ENCODE data around the gene SUSD1.
"Not testable (repeated sequence)": the region's sequence is repeated elsewhere in the genome, so short reads cannot be mapped to it uniquely, and the experiment has no call there.

SUSD1 gene

DNA sequence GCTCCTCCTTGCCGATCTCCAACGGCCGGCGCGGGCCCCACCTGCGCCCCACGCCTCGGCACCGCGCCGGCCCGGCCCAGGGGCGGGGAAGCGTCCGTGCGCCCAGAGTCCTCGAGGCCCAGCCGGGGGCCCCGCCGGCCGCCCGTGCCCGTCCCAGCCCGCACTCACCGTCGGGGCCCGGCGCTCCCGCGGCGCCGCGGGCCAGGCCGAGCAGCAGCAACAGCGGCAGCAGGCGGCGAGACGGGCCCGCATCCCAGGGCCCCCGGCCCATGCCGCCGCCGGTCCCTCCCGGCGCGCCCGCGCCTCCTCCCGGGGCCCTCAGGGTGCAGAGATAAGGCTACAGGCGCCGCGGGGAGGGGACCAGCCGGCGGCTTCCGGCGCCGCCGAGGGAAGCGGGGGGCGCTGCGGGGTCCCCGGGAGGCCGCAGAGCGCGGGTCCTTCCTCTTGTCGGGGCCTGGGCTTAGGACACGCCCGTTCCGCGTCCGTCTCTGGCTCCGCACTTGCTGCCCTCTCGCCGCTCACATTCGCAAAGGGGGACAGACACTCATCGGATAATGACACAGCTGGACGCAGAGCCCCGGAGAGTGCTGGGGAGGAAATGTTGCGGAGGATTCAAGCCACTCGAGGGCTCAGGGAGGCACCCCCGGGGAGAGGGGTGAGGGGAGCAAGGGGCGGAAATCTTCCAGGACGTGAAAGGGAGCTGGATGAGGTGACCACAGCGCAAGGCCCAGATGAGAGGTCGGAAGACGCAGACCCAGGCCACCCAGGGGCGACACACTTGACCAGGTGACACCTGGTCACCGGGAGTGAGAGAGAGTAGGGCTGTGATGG lies at the start of gene SUSD1:
SUSD1 (minus strand) TSS at position 333 of the 831 bp plus-strand sequence; CDS start at position 271, 62 bp downstream.
- H3K9me3 Mint-ChIP-seq = no peaks in the 10 kb centered on the region
- peak within 1 kb of the TSS; percentile 85 to 90 for H3K4me3 Mint-ChIP-seq
- H3K27me3 Mint-ChIP-seq = no peaks in the 10 kb centered on the region
- H3K27ac Mint-ChIP-seq = peak within 1 kb of the TSS; percentile 92
- ATAC-seq (replicated peaks) (peak; percentile 66 to 69), DNase-seq (peak; percentile 23)
- peaks cover 3 to 13% of the 10 kb centered on the region in 2 donors for H3K36me3 Mint-ChIP-seq
- H3K4me1 Mint-ChIP-seq = peaks cover 29 to 30% of the 10 kb centered on the region in 2 donors

DNA sequence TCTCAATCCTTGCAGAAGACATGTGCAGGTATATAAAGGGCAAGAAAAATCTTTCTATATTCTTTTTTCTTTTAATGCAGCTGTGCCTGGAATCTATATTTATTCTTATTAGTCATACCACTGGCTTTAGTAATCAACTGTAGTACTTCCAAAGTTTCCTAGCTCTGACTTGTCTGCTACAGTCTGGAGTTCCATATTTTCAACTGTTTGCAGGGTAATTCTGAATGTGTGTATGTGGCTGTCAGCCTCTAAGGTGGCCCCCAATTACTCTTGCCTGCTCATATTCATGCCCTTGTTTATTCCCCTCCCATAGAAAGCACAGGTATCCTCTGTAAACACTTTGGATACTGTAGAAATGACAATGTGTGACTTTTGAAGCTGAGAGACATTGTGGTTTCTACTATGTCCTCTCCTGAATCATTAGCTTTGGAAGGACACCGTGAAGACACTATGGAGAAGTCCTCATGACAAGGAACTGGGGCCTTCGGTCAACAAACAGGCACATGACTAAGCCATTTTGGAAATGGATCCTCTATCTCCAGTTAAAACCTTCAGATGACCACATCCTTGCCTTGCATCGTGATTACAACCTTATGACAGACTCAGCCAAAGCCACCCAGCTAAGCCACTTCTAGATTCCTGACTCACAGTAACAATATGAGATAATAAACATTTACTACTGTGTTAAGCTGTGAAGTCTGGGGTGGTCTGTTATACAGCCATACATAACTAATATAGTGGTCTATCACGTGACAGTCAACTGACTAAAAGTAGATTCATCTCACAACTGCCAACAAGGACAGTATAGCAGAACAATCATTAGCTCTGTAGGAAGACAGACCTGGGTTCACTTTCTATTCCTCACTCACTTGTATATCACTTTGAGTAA lies 49.5 kb upstream of the SUSD1 start:
- ATAC-seq (replicated peaks) (peak; percentile 50), DNase-seq (no peak)
- H3K4me1 Mint-ChIP-seq = peaks cover 4 to 6% of the 10 kb centered on the region in 2 donors
- H3K9me3 Mint-ChIP-seq = no peaks in the 10 kb centered on the region
- H3K27me3 Mint-ChIP-seq = no peaks in the 10 kb centered on the region
- H3K36me3 Mint-ChIP-seq = peaks cover 33 to 47% of the 10 kb centered on the region in 2 donors
- no peak overlapping the region for H3K27ac Mint-ChIP-seq
- no peak overlapping the region for H3K4me3 Mint-ChIP-seq

DNA sequence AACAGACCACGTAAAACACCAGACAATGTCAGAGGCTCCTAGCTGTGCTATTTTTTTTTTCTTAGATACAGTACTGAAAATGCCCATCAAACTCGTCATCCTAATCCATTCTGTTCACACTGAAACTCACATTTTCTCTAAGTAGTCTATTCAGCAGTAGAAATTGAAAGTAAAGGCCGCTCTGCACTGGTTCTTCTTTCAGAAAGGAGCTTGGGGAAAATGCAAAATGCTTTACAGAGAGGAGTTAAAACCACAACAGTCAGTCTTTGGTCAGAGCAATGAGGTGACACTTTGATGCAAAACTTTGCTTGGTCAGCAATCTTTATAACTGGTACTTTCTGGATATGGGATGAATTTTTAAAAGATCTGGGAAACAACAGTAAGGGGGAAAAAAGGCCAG lies 43.8 kb upstream of the SUSD1 start:
- no peaks in the 10 kb centered on the region for H3K27me3 Mint-ChIP-seq
- peak overlapping the region; percentile 59 for H3K27ac Mint-ChIP-seq
- peak; percentile 62 to 98 for ATAC-seq (replicated peaks)
- H3K4me1 Mint-ChIP-seq = peaks cover 6 to 9% of the 10 kb centered on the region in 2 donors
- H3K36me3 Mint-ChIP-seq = peaks cover 30 to 46% of the 10 kb centered on the region in 2 donors
- H3K9me3 Mint-ChIP-seq = no peaks in the 10 kb centered on the region
- no peak overlapping the region for H3K4me3 Mint-ChIP-seq
- peak; percentile 4 for DNase-seq

DNA sequence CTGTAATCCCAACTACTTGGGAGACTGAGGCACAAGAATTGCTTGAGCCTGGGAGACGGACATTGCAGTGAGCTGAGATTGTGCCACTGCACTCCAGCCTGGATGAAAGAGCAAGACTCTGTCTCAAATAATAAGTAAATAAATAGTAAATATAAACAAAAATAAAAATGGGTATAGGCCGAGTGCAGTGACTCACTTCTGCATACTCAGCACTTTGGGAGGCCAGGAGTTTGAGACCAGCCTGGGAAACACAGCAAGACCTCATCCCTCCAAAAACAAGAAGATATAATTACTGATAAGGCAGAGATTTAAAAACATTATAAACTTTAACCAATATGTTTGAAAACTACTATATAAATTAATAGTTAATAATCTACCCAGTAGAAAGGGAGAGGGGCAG lies 37.8 kb upstream of the SUSD1 start:
- Mint-ChIP-seq H3K27ac (no peak overlapping the region), H3K36me3 (peaks cover 59 to 68% of the 10 kb centered on the region in 2 donors), H3K4me1 (peaks cover 0 to 2% of the 10 kb centered on the region in 2 donors), H3K9me3 (peaks cover 7 to 9% of the 10 kb centered on the region in 2 donors), H3K4me3 (no peak overlapping the region), H3K27me3 (no peaks in the 10 kb centered on the region)
- ATAC-seq (replicated peaks) = no peak
- no peak for DNase-seq

DNA sequence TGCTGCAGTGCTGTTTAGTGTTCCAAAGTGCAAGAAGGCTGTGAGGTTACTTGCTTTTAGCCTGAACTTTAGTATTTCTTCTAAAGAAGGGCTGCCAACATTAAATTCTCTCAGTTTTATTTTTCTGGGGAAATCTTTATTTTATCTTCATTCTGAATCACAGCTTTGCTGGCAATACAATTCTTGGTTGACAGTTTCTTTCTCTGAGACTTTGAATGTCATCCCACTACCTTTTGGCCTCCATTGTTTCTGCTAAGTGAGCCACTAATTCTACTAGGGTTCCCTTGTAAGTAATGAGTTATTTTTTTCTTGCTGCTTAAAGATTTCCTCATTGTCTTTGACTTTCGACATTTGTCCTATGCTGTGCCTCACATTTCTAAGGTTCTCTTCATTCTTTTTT lies 32.4 kb upstream of the SUSD1 start:
- H3K9me3 Mint-ChIP-seq = peaks cover 12 to 17% of the 10 kb centered on the region in 2 donors
- no peak overlapping the region for H3K4me3 Mint-ChIP-seq
- no peak for DNase-seq
- no peak for ATAC-seq (replicated peaks)
- H3K27me3 Mint-ChIP-seq = no peaks in the 10 kb centered on the region
- H3K4me1 Mint-ChIP-seq = no peaks in the 10 kb centered on the region
- H3K36me3 Mint-ChIP-seq = peaks cover 69 to 83% of the 10 kb centered on the region in 2 donors
- no peak overlapping the region for H3K27ac Mint-ChIP-seq

DNA sequence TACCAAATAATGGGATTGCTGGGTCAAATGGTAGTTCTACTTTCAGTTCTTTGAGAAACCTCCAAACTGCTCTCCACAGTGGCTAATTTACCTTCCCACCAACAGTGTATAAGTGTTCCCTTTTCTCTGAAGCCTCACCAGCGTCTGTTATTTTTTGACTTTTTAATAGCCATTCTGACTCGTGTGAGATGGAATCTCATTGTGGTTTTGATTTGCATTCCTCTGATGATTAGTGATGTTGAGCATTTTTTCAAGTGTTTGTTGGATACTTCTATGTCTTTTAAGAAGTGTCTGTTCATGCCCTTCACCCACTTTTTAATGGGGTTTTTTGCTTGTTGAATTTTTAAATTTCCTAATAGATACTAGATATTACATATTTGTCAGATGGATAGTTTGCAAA lies 28.4 kb upstream of the SUSD1 start:
- no peak overlapping the region for H3K27ac Mint-ChIP-seq
- H3K27me3 Mint-ChIP-seq = no peaks in the 10 kb centered on the region
- no peaks in the 10 kb centered on the region for H3K4me1 Mint-ChIP-seq
- ATAC-seq (replicated peaks) (no peak), DNase-seq (no peak)
- H3K4me3 Mint-ChIP-seq = no peak overlapping the region
- H3K36me3 Mint-ChIP-seq = peaks cover 37 to 57% of the 10 kb centered on the region in 2 donors
- peaks cover 14 to 17% of the 10 kb centered on the region in 2 donors for H3K9me3 Mint-ChIP-seq

DNA sequence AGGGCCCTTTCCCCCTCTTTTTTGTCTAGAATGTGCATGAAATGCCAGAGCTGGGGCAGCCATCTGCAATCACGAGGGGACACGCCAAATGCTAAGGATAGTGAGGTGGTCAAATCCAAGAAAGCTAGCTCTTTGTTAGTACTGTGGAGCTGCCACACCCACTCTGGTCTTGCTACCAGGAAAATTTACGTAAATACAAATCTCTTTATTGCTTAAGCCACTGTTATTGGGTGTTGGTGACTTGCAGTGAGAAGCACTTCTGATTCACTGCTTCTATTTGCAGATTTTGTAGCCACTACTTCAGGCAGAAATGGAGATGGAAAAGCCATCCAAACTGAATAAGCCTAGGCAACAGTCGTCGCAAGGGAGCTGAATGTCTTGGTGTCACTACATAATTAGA lies 25.6 kb upstream of the SUSD1 start:
- Mint-ChIP-seq H3K4me3 (no peak overlapping the region), H3K27ac (no peak overlapping the region), H3K4me1 (no peaks in the 10 kb centered on the region), H3K36me3 (peaks cover 21 to 31% of the 10 kb centered on the region in 2 donors), H3K9me3 (peaks cover 3 to 6% of the 10 kb centered on the region in 2 donors), H3K27me3 (no peaks in the 10 kb centered on the region)
- DNase-seq = no peak
- no peak for ATAC-seq (replicated peaks)

DNA sequence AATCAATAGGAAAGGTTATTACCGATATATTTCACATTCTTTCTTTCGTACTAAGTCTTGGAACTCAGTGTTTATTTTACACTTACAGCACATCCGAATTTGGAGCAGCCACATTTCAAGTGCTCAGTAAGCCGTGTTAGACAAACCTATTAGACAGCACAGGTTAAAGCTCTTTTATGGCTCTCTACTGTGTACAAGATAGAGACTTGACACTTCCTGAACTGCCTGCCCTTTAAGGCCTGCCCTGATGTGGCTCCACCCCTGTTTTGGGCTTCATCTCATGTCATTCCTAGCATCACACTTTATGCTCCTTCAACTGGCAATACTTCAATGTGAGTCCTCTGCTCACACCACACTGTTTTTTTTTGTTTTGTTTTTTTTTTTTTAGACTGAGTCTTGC lies 23.5 kb upstream of the SUSD1 start:
- Mint-ChIP-seq H3K27ac (no peak overlapping the region), H3K27me3 (no peaks in the 10 kb centered on the region)

DNA sequence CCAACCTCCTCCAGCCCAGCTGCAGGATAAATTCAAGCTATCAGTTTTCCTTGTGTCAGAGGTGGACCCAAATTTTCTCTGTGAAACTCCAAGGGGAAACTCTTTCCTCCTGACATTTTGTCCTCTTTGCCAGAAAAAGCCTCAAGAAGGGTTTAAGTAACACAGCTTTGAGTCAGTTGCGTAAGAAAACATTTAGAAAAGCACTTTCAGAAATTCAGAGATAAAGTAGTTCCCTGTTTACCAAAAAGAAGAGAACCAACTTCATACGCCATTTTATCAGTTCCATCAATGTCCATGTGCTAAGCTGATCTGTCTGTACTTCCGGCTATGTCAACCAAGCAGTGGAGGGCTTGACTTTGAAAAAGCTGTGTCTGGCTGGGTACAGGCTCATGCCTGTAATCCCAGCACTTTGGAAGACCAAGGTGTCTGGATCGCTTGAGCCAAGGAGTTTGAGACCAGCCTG lies 19.9 kb upstream of the SUSD1 start:
- Mint-ChIP-seq H3K4me3 (no peak overlapping the region), H3K27ac (peak overlapping the region; percentile 37), H3K27me3 (no peaks in the 10 kb centered on the region), H3K9me3 (peaks cover 0 to 5% of the 10 kb centered on the region in 2 donors), H3K4me1 (peaks cover 10 to 25% of the 10 kb centered on the region in 2 donors), H3K36me3 (peaks cover 9 to 13% of the 10 kb centered on the region in 2 donors)
- DNase-seq (no peak), ATAC-seq (replicated peaks) (no peak)

More for the DNA sequence above, 23.5 kb upstream of the SUSD1 start:
- H3K36me3 Mint-ChIP-seq = peaks cover 10 to 18% of the 10 kb centered on the region in 2 donors
- ATAC-seq (replicated peaks) (no peak), DNase-seq (no peak)
- H3K4me3 Mint-ChIP-seq = no peak overlapping the region
- peaks cover 5 to 15% of the 10 kb centered on the region in 2 donors for H3K4me1 Mint-ChIP-seq
- H3K9me3 Mint-ChIP-seq = peaks cover 3 to 5% of the 10 kb centered on the region in 2 donors

DNA sequence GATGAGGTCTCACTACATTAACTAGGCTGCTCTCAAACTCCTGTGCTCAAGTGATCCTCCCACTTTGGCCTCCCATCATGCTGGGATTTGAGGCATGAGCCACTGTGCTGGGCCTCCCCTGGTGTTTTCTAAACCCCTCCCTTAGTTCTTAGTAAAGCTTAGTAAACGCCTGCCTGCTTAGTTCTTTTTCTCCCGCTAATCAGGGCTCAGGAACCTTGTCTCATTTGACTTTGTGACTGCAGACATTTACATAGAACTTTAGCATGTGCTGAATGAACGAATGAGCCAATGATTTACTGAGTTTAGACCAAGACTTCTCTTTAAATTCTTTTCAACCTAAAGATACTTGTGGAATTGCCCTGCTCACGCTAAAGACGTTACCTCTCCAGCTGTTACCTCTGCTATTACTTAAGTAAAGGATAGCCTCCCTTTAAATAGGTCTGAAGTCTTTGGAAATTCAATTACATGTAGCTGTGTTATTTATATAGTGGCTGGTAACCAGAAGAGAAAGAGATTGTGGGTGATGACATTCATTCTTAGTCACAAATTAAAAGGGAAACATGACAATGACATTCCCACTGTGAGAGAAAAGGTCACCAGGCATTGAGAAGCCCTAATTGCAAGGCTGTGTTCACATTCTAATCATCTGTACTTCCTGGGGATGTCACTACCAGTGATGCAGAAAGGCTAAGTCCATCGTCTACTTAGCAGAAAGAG lies 18.6 kb upstream of the SUSD1 start:
- DNase-seq (no peak), ATAC-seq (replicated peaks) (peak; percentile 92 to 94)
- Mint-ChIP-seq H3K9me3 (peaks cover 0 to 5% of the 10 kb centered on the region in 2 donors), H3K4me1 (peaks cover 10 to 25% of the 10 kb centered on the region in 2 donors), H3K27ac (peak overlapping the region; percentile 59), H3K4me3 (peak overlapping the region in 1 of 2 donors; percentile 16), H3K36me3 (peaks cover 6 to 7% of the 10 kb centered on the region in 2 donors), H3K27me3 (no peaks in the 10 kb centered on the region)

DNA sequence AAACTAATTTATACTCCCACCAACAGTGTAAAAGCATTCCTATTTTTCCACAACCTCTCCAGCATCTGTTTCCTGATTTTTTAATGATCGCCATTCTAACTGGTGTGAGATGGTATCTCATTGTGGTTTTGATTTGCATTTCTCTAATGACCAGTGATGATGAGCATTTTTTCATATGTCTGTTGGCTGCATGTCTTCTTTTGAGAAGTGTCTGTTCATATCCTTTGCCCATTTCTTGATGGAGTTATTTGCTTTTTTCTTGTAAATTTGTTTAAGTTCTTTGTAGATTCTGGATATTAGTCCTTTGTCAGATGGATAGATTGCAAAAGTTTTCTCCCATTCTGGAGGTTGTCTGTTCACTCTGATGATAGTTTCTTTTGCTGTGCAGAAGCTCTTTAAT lies 15.2 kb upstream of the SUSD1 start:
- not testable (repeated sequence) for H3K27ac Mint-ChIP-seq; ATAC-seq (replicated peaks); DNase-seq; H3K27me3 Mint-ChIP-seq; H3K9me3 Mint-ChIP-seq; H3K4me3 Mint-ChIP-seq; H3K36me3 Mint-ChIP-seq
- H3K4me1 Mint-ChIP-seq = peaks cover 13 to 24% of the 10 kb centered on the region in 2 donors

DNA sequence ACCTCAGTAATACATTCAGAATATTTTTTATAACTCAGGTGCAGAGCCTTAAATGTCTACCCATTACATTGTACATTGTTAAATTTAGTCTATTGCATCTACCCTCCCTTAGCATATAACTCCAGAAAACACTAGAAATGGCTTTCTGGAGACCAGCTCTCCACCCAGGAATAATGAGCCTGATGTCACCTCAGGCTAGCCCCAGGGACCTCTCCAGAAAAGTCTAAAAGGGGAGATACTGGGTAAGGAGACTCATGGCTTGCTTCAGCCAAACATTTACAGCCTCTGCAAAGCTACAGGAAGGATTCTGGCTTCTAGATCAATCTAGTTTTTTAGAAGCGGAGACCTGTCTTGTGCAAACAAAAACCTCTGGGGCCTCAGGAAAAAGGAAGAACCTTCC lies 13.8 kb upstream of the SUSD1 start:
- no peak overlapping the region for H3K4me3 Mint-ChIP-seq
- ATAC-seq (replicated peaks) (no peak), DNase-seq (no peak)
- H3K27ac Mint-ChIP-seq = no peak overlapping the region
- peaks cover 0 to 5% of the 10 kb centered on the region in 2 donors for H3K9me3 Mint-ChIP-seq
- peaks cover 9 to 10% of the 10 kb centered on the region in 2 donors for H3K36me3 Mint-ChIP-seq
- no peaks in the 10 kb centered on the region for H3K27me3 Mint-ChIP-seq
- H3K4me1 Mint-ChIP-seq = peaks cover 9 to 16% of the 10 kb centered on the region in 2 donors

DNA sequence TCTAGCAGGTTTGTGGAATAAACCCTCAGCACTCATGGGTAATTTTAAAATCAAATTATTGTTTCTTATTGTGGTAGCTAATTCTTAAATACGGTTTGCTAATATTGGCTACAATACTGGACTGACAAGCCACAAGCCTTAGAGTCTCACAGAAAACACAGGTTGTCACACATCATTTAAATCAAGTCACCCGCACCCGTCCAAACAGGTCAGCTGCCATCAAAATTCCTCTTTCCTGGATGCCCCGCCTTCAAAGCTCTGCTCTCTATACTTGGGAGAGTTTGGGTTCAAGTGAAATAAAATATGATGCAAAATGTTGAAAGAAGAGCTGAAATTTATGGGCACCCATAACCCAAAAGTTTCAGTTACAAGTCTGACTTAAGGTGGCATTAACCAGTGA lies 12.3 kb upstream of the SUSD1 start:
- no peaks in the 10 kb centered on the region for H3K27me3 Mint-ChIP-seq
- peaks cover 4 to 8% of the 10 kb centered on the region in 2 donors for H3K9me3 Mint-ChIP-seq
- ATAC-seq (replicated peaks) = no peak
- H3K4me1 Mint-ChIP-seq = peaks cover 3 to 4% of the 10 kb centered on the region in 2 donors
- no peak overlapping the region for H3K4me3 Mint-ChIP-seq
- DNase-seq = no peak
- H3K36me3 Mint-ChIP-seq = peaks cover 12 to 16% of the 10 kb centered on the region in 2 donors
- no peak overlapping the region for H3K27ac Mint-ChIP-seq

DNA sequence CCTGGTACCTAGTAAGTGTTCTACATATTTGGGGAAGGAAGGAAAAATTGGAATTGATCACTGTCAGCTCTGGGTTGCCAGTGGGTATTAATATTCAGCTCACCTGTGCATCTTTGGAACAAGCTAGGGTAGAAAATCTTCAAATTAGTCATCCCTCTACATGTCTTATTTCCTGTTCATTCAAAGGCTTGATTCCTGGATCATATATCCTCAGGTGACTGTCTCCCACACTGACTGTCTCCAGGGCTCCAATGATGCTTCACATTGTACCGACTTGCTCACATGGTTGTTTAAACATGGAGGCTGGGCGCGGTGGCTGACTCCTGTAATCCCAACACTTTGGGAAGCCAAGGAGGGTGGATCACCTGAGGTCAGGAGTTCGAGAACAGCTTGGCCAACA lies 11.6 kb upstream of the SUSD1 start:
- ATAC-seq (replicated peaks) (no peak), DNase-seq (no peak)
- Mint-ChIP-seq H3K4me1 (peaks cover 3 to 4% of the 10 kb centered on the region in 2 donors), H3K4me3 (no peak overlapping the region), H3K9me3 (peaks cover 4 to 9% of the 10 kb centered on the region in 2 donors), H3K27me3 (no peaks in the 10 kb centered on the region), H3K27ac (no peak overlapping the region), H3K36me3 (peaks cover 12 to 18% of the 10 kb centered on the region in 2 donors)

Data from stimulated activated naive B cell treated with anti-CD40 and anti-IgM and Interleukin-4, amounts not matched to agents 10 μg/mL and 1 μg/mL and 100 μg/mL, for 72 hours (primary cell).